ENCODE results near the gene IARS1.

DNA sequence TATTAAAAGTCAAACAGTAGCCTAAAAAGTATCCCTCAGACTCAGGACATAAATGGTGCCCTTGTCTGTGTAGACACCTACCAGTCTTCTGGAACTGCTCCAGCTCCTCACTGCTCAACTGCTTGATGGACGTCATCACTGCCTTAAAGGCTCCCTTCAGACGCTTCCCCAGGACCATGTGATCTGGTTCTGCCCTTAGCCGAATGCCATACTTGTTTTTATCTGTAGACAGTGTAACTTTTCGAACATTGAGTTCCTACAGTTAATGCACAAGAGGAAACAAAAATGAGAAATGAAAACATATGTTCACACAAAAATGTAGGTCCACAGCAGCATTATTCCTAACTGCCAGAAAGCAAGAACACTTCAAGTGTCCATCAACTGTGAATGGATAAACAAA, 46.2 kb downstream of the IARS1 start:
- TF ChIP-seq, protein P1, sequence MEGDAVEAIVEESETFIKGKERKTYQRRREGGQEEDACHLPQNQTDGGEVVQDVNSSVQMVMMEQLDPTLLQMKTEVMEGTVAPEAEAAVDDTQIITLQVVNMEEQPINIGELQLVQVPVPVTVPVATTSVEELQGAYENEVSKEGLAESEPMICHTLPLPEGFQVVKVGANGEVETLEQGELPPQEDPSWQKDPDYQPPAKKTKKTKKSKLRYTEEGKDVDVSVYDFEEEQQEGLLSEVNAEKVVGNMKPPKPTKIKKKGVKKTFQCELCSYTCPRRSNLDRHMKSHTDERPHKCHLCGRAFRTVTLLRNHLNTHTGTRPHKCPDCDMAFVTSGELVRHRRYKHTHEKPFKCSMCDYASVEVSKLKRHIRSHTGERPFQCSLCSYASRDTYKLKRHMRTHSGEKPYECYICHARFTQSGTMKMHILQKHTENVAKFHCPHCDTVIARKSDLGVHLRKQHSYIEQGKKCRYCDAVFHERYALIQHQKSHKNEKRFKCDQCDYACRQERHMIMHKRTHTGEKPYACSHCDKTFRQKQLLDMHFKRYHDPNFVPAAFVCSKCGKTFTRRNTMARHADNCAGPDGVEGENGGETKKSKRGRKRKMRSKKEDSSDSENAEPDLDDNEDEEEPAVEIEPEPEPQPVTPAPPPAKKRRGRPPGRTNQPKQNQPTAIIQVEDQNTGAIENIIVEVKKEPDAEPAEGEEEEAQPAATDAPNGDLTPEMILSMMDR (conservative IDR thresholded peaks at IDR 0.05 in 1 of 2, IDR thresholded peaks at IDR 0.05 in 1 of 2; ENCODE audit: extremely low read depth in 1 of 2, insufficient read depth in 1 of 2, low read depth in 1 of 2, low read length in 2 of 2): no peak
- TF ChIP-seq EZH2 (IDR thresholded peaks at IDR 0.05; ENCODE audit: borderline replicate concordance, low read length): no peak

Data from mammary epithelial cell (primary cell).